ENCODE measurements around the gene SCN11A.

SCN11A gene

DNA sequence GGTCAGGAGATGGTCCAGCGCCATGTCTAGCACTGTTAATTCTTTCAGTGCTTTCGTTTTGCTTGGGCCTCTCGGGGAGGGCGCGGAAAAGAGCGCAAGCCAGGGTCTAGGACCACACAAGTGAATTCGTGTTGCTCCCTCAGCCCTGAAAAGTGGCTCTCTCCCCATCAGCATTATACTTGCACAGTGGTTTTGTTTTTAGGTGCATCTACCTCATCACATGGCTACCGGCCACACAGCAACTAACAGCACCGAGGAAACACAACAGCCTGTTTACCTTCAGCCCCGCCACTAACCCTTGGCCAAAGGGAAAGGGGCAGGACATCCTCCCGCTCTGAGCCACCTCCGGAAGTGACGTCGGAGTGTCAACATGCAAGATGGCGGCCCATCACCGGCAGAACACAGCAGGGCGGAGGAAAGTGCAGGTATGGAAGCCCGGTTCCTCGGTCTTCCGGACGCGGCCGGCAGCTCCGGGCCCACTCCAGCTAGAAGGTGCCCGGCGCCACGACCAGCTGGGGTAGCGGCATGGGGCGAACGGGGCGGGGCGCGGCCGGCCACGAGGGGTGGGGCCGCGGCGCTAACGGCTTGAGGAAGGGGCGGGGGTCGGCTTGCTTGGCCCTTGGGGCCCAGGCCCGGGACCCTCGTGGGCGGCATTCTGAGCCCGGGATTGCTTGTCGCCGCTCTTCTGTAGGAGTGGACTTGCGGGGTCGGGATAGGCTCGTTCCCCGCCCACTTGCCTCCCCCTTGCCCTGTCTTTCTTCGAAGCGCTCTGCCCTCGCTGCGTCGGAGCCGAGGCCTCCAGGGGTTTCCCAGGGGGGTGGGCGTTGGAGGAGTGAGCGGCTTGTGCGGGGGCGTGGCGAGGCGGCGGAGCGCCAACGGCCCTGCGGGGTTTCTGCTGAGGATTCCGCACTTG is at the start of gene SCN11A, which contains the start of gene WDR48:
TSS of gene SCN11A (minus strand) at position 296 of the 913 bp plus-strand sequence. CDS start 101,582 bp downstream, outside the sequence.
TSS of gene WDR48 (plus strand) at position 368 of the 913 bp plus-strand sequence. CDS start at position 378, 10 bp downstream.
- peak; percentile 95 for DNase-seq

DNA sequence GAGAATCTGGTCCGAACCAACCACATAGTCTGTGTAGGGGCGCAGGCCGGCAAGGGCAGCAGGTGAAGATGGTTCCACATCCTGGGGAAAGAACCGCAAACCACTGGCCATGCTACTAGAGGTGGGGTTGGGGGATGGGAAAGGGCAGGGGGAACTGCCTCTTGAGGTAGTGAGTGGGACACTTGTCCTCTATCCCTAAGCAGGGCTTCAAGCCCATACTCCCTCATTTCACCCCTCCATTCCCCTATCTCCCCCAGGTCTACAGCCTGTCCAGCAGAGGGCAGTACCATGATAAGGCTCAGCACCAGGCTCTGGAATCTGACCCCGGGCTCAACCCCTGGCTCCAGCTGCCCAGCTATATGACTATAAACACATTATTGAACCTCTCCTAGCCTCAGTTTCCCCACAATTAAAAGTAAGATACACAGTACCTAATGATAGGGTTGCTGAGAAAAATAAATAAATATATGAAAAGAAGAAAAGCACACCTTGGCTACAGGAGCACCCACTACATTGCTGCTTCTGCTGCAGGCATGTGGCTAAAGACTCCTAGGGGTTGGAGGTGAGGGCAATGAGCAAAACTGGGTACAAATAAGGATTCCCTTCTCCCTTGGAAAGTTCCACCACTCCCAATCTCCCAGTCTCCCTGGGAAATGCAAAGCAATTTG is 49.4 kb upstream of the SCN11A start:
- DNase-seq = no peak

DNA sequence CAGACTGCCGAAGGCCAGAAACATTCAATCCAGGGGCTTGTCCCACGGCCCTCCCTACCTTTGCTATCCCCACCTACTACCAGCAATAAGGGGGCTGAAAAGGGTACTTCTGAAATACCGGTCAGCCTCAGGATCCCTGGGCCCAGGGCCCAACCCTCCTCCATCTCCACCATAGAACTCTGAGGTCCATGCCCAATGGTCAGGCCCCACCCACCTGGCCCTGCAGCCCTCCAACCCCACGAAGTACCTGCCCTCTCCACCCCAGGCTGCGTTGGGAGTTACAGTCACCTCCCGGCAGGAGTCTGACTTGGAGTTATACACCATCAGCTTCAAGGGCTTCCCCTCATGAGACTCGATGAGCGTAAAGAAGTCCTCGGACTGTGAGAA is 48.7 kb upstream of the SCN11A start:
- DNase-seq = no peak

DNA sequence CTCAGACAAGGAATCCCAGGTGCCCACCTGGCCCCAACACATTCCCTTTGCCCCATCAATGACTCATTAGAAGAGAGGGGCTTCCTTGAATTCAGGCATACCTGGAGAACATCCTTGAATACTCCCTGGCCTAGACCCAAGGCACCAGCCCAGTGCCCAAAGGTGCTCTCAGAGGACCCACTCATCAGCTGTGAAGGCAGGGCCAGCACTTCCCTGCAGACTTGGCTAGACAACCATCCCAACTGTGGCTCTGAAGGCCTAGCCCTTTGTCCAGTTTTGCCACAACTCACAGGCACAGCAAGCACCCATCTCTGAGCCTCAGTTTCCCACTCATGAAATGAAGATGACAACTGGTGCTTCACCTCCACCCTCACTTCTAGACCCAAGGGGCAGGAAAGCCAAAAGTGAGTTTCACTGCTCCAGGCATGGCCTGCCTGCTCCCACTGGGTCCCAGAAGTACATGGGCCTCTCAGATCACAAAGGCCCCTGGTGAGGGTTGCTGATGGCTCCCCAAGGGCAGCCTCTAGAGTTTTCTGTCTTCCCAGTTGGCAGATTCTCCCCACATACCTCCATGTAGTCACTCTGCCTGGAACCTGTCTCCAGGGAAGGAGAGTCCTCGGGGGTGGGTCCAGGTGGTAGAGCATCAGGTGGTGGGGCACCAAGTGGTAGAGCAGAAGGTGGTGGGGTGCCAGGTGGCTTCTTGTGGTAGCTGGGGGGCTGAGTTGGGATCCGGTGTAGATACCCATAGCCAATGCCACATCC is 48.2 kb upstream of the SCN11A start:
- no peak for DNase-seq

DNA sequence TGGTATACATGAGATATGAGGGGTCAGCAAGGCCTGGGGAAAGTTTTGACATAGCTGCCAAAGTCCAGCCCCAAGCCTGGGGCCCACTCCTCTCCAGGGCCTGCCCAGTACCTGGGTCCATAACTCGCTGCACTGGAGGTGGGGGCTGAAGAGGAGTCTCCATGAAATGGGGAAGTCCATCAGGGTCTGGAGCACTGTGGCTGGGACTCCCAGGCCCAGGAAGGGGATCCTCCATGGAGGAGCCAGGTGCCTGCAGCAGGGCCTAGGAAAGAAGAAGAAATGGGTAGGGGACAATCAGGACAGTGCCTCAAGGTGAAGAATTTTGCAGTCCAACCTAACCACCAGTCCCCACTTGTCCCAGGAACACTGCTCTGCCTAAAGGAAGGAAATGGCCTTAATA is 47.5 kb upstream of the SCN11A start:
- no peak for DNase-seq

DNA sequence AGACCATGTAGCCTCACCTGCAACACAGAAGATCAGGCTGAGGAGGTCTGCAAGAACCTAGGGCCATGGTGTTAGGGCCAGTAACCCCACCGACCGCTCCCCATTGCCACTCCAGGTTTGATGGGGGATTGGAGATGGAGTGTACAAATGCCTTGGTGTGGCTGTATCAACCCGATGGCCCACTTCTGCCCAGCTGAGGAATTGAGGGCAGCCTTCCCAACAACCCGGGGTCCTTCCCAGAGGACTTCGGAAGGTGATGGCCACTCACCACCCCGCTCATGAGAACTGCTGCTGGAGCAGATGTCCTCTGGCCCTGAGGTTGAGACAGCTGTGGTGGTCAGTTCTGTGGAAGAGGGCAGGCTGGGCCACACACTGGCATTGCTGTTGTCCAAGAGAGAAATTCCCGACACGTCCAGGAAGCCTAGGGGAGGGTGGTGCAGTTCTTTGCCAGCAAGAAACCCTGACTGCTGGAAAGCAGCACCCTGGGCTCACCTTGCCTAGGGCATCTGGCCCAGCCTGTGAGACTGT is 46.8 kb upstream of the SCN11A start:
- no peak for DNase-seq

DNA sequence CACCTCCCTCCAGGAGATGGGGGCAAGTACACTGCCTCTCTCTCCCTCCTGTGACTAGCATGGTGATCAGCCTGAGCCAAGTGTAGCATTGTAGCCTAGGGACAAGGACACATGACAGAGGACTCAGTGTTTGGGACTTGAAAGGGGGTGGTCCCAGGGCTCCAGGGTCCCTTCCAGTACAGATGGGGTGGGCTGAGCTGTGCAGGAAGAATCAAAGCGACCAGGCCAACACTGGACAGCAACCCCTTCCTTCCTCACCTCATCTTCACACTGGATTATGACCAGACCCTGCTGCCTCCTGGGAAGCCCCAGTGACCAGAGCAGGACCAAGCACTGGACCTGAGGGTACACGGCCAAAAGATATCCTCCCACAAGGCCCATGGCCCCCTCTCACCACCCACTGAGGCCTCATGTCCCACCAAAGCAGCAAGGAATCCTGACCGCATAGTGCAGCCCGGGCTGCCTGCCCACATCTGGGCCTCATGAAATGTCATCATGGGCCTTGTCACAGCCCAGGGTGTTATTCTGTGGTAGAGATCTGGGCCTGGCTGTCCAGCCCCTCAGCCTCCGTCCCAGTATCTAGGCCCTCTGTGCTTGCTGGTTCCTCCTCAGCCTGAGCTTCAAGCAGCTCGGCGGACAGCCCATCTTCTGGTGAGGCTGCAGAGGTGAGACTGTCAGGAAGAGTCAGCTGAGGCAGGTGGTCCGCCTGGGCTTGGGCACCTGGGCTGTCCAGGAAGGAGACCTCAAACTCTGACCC is 46.1 kb upstream of the SCN11A start:
- DNase-seq = no peak

DNA sequence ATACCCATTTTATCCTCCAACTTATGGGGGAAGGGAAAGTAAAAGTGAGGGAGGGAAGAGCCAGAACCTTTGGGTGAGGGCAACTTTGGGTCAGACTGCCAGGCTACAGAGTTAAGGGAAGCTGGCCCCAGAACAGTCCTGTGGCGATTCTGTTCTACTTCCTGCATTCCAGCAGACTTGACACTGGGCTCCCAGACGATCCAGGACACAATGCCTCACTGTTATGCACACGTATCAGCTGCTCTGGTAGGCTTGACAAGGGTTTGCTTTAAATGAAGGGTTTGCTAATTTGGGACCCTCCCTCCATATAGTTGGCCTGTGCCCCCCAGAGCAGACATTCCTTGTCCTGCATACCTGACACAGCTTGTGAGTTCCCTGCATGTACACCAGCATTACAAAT is 45.0 kb upstream of the SCN11A start:
- no peak for DNase-seq

DNA sequence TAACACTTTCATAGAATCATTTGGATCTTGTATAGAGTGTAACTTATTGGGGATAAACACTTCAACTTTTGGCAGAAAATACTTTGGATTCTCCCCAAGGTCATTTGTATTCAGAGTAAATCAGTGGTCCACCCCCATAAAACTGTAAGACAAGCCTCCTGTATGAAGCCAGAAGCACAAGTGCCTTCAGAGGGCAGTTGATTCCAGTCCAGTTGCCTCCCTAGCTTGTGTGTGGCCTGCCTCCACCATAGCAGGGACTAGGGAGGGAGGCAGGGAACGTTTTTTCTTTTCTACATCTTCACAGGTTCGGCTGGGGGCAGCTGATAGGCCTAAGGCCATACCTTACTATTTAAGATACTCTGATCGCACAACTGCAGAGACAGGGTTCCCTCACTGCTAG is 44.0 kb upstream of the SCN11A start:
- DNase-seq = no peak

DNA sequence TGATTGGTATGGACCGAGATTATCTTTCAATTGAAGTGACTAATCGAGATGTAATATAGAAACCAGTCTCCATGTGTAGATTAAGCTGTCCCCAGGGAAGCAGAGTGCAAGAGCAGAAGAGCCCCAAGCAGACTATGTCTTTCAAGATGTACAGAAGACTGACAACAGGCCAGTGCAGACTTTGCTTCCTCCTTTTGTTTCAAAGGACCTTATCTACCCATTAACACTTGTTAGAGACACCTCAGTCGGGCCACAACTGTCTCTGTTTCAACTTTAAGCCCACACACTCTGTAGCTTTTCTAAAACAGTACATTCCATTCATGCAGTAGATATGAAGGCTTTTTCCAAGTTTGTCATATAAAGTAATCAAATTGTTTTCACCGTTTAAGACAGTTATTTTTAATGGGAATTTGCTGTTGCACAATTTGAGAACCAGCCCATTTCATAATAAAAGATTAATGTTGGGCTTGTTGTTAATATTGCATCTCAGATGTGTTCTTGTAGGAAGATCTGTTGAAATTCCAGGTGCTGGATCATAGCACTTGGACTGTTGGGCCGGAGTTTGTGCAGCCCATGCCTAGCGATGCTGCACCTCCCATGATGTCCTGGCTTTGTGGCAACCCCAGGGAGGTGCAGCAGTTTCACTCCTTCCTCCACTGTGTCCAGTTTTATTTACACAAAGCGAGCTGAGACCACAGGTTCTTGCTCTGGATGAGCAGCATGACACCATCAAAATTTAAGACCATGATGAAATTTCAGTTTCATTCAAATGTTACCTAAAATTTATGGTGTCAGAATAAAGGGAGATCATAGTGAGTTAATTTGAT is 43.3 kb upstream of the SCN11A start:
- no peak for DNase-seq

DNA sequence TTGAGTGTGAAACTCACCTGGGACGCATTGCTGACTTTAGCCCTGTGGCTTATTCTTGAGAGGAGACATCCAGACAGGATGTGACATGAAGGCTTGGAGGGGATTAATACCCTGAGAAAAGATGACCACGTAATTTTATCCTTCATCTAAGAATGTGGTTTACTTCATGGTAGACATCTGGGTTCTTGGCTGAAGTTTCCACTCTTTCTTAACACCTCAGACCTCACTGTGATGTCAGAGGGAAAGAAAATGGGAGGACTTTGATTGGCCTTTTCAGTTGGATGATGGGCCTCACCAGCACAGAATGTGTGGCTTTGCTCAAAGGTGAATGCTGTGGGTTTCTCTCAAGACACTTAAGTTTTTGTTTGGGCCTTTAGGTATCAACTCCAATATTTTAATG is 39.2 kb upstream of the SCN11A start:
- DNase-seq = no peak

DNA sequence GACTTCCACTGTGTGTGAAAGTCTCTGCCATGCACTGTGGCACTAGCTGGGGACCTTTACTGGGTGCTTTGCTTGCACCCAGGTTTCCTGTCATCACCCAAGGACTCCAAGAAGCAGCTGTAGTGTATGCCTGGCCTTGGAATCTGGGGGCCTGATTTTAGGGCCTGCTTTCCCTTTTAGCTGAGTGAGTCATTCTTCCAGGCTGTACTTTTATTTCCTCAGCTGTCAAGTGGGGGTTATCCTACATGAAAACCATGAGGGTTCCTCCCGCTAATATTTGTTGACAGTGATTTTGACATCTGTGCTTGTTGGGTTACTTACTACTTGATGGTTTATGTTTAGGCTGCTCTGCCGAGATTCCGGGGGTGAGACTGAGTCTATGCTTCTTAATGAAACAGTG is 37.1 kb upstream of the SCN11A start:
- no peak for DNase-seq

DNA sequence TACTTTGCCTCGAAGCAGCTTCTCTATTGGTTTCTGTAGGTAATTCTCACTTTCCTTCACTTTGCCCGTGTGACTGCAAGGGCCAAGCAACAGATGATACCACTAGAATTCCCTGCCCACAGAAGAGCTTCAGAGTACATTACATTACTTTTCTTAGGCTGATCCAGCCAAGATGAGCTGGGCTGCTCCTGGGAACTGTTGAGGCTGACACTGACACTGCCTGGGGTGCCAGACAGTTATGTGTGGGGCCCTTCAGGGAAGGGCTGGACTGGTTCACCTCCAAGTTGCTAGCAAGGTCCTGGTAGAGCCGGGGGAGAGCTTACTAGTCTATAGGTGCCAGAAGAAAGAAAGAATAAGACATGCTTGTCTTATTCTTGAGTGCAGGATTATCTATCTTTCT is 36.7 kb upstream of the SCN11A start:
- no peak for DNase-seq

DNA sequence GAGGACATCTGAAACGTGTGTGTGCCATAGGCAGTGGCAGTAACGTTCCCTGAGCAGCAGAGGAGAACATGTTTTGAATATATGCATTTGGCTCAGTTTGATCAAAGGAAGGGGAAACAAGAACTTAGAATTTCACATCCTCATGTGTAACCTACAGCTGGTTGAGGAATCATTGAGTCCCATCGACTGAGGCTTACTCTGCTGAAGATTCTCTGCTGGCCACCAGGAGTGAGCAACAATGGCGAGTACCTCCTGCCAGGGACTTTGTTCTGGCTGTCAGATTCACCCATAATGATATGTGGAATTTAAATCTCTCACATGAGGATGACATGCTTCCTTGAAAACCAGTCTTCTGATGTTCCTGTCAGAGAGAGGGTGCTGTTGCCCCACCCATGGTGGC is 34.4 kb upstream of the SCN11A start:
- no peak for DNase-seq

DNA sequence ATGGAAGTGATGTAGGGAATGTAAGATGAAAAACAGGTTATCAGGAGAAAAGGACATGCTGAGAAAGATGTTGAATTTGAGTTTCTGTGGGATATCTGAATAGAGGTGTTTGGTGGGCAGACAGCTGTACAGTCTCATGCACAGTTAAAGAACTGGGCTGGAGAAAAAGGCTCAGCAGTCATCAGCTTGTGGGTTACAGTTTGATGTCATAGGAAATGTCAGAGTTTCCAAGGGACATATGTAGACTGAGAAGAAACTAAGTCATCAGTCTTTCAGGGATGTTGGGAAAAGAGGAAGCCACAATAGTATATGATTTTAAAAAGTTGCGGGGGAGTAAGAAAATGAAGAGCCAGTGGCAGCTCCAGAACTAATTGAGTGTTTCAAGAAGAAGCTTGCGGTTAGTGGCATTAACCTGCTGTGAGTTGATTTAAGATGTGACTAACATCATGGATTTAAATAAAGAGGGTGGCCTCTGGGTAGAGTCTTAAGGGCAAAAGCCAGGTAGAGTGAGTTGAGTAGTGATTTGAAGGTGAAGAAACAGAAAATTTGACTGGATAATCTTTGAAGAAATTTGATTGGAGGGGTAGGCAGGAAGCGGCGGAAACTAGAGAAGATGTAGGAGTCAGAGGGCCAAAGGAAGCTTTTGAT is 31.0 kb upstream of the SCN11A start:
- no peak for DNase-seq

DNA sequence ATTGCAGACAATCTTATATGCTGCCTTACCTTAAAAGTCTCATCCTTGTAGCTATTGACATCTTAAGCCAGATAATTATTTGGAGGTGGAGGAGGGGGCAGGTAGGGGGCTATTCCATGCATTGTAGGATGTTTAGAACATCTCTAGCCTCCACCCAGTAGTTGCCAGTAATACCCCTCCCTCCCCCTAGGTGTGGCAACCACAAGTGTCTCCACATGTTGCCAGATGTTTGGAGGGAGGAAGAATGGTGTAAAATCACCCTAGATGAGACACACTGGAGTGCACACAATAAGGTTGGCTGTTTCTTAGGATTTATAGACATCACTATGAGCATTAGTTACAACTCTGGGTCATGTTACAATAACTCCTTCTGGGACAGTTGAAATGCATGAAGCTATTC is 28.3 kb upstream of the SCN11A start:
- DNase-seq = no peak

DNA sequence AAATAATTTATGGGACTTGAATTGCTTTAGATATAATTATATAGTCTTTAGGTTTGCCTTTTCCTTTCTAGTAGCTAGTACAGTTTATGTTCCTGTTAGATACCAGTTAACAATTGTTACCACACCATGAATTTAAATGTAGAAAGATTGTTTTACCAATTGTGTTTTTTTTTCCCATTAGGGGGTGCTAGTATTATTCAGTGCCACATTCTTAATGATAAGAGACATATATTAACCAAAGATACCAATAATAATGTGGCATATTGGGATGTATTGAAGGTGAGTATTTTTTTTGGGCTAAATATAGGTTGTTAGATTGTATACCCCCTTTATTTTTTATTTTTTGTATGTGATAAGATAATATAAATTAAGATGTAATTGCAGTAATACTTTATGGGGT is 27.8 kb upstream of the SCN11A start:
- DNase-seq = no peak

DNA sequence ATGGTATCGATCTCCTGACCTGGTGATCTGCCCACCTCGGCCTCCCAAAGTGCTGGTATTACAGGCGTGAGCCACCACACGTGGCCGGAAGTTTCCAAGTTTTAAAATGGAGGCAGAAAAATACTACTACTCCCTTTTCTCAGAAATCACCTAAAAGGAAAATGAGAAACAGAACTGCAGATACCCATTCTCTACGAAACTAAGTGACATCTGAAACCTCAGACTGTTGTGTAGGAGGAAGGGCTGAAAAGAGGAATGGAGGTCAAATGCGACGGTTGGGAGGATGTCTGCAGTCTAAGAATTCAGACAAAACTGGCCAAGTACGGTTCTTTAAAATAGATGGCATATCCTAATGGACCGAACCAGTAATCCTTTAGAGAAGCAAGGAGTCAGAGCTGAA is 24.2 kb upstream of the SCN11A start:
- DNase-seq = no peak

DNA sequence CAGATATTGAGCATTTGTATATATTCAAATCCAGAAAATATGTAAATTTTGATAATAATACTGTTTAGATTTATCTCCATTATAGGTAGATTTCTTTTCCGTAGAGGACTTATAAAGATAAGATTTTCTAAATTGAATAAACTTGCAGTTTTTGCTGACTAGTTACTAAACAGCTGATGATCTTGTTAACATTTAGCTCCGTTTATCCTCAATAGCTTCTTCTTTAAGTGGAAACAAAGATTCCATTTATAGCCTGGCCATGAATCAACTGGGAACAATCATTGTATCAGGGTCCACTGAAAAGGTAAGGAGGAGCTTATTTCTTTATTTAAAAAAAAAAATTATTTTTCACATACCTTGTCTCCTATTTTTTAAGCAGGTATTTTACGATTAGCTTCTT is 16.8 kb upstream of the SCN11A start:
- DNase-seq = no peak

DNA sequence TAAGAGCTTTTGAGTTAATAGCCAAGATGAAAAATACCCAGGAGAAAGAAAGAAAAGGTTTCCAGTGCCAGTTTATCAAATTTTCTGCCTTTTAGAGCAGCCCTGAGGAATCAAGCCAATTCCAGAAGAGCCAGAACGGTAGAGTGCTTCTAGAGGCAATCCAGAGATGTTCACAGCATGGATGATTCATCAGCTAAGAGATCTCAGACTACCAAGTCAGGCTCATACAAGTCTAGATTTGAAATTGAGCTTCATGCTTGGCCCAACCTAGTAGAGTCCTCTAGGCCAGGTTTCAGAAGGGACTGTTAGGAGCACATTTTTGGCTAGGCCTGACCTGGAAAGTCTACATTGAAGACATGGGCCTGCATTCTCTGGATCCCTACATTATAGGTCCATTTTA is 15.5 kb upstream of the SCN11A start:
- no peak for DNase-seq

DNA sequence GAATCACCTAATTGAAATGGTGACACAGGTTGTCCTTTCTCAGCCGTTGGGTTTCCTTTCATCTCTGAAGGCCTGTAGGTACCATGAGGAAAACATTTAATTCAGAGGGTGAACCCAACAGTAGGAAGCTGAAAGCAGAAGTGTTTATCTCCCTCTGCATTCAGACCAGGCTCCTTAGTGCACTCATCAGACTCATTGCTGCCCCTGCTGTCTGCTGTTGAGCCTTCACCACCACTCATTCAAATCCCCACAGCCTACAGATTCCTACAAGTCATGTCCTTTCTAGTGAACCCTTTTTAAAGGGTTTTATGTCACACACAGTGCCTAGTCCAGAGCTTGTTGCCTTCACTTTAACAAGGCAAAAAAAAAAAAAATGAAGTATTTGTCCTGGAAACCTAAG is 13.5 kb upstream of the SCN11A start:
- no peak for DNase-seq

Measured in left hindlimb (tissue), 1 donor.